Measurements from ENCODE around the gene HDAC7.

Gene HDAC7

GRCh38 chr12:47775100-47775911, 44.4 kb downstream of the HDAC7 start:
- ChIA-PET CTCF (interaction anchor here (0.7 to 49.5 kb wide), 9 partner anchors 7 to 63 kb away, joined by 3 to 1391 read pairs (median 22); partner anchors contain the start of genes ENDOU, RAPGEF3 and RPAP3), POLR2A (interaction anchor here (1.0 to 1.7 kb wide), 3 partner anchors 17 to 42 kb away, joined by 3 to 4 read pairs (median 4); partner anchors contain the start of gene RAPGEF3)
- no peaks in the 10 kb centered on the region for H3K9me3 ChIP-seq (ENCODE audit: control extremely low read depth in 1 of 5, control insufficient read depth in 4 of 5, insufficient read depth in 2 of 5, low read depth in 1 of 5, low read length in 4 of 5)
- H3K27ac ChIP-seq (ENCODE audit: insufficient read depth in 1 of 2, low read depth in 1 of 2, low read length in 2 of 2, poor library complexity in 1 of 2, severe bottlenecking in 2 of 2): peak overlapping the region in 1 of 2 experiments; percentile 77
- H3K4me3 ChIP-seq (ENCODE audit: control insufficient read depth in 1 of 7, extremely low read depth in 1 of 7, insufficient read depth in 4 of 7, low read depth in 2 of 7, low read length in 6 of 7): peak overlapping the region in 5 of 7 experiments; percentile 8 to 82 (median 50)
- no peaks in the 10 kb centered on the region for H3K27me3 ChIP-seq (replicated peaks in 2 of 5; ENCODE audit: control insufficient read depth in 4 of 5, insufficient read depth in 5 of 5, low read length in 4 of 5)
- peak; percentile 92 to 98 (median 98) for DNase-seq
- H3K4me1 ChIP-seq (ENCODE audit: control extremely low read depth in 1 of 4, control insufficient read depth in 4 of 4, insufficient read depth in 4 of 4, low read length in 3 of 4): peaks cover 17 to 68% (median 65%) of the 10 kb centered on the region in 4 experiments
- WGBS (ENCODE audit: insufficient coverage): 42% methylated on average over 8 of the region's 10 CpGs
- H3K36me3 ChIP-seq (ENCODE audit: control insufficient read depth in 4 of 4, insufficient read depth in 4 of 4, low read length in 3 of 4): peaks cover 0 to 7% (median 2%) of the 10 kb centered on the region in 4 experiments

DNA sequence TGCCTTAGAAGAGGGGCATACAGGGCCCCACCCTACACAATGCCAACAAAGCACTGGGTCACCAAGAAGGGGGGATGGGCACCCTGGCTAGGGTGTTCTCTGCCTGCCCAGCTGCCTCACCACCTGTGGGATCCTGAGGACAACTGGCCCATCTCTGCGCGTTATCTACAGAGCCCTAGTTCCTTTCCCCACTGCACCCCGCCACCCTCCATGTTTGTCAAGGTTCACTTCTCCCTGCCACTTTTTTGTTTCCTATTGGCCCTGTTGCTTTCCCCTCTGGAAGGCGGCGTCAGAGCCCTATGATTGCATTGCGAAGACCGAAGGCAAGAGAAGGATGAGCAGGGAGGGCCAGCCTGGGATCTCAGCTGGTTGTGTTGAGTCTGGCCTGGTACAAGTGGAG, 45.0 kb downstream of the HDAC7 start:
- no peak for DNase-seq
- Histone ChIP-seq H3K27me3 (replicated peaks in 2 of 5; ENCODE audit: control insufficient read depth in 4 of 5, insufficient read depth in 5 of 5, low read length in 4 of 5) (no peaks in the 10 kb centered on the region), H3K27ac (ENCODE audit: insufficient read depth in 1 of 2, low read depth in 1 of 2, low read length in 2 of 2, poor library complexity in 1 of 2, severe bottlenecking in 2 of 2) (peak overlapping the region in 1 of 2 experiments; percentile 77), H3K4me1 (ENCODE audit: control extremely low read depth in 1 of 4, control insufficient read depth in 4 of 4, insufficient read depth in 4 of 4, low read length in 3 of 4) (peaks cover 17 to 73% (median 67%) of the 10 kb centered on the region in 4 experiments), H3K36me3 (ENCODE audit: control insufficient read depth in 4 of 4, insufficient read depth in 4 of 4, low read length in 3 of 4) (peaks cover 0 to under 1% (median 0%) of the 10 kb centered on the region in 4 experiments), H3K9me3 (ENCODE audit: control extremely low read depth in 1 of 5, control insufficient read depth in 4 of 5, insufficient read depth in 2 of 5, low read depth in 1 of 5, low read length in 4 of 5) (no peaks in the 10 kb centered on the region), H3K4me3 (ENCODE audit: control insufficient read depth in 1 of 7, extremely low read depth in 1 of 7, insufficient read depth in 4 of 7, low read depth in 2 of 7, low read length in 6 of 7) (peak overlapping the region in 4 of 7 experiments; percentile 8 to 82 (median 52))
- CTCF ChIA-PET: interaction anchor here (5.2 to 49.5 kb wide), 5 partner anchors 6 to 64 kb away, joined by 22 to 1391 read pairs (median 664); partner anchors contain the start of genes ENDOU, RAPGEF3 and RPAP3
- POLR2A ChIA-PET: interaction anchor here (1.5 kb wide), 1 partner anchor 17 kb away, joined by 4 read pairs; the partner anchor contains the start of gene RAPGEF3
- 83% methylated on average over 5 of the region's 7 CpGs for WGBS (ENCODE audit: insufficient coverage)

DNA sequence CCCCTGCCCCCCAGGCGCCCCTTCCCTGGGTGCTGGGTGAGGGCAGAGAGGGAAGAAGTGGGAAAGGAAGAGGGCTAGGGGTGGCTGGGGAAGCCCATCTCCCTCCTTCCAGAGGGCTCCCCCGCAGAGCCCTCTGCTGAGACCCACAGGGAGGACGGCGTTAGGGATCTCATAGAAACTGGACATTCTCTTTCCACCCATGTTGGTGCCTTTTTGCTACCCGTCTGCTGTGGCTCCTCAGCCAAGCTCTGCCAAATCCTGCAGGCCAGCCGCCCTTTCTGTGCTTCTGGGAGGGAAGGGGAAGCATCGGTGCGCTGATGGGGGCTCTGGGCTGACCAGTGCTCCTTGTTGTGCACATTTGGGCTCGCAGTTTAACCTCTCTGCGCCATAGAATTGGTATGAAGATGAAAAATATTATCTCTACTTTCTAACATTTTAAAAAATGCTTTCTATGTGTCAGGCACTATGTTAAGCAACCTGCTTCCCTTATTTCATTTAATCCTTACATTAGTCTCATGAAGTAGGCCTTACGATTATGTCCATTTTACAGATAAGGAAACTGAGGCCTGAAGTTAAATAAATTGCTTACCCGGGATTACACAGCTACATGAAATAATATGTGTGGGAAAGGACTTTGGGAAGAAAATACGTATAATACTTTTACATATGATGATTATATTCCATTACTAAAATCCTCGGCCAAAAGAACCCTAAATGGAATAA, 45.7 kb downstream of the HDAC7 start:
- Histone ChIP-seq H3K4me1 (ENCODE audit: control extremely low read depth in 1 of 4, control insufficient read depth in 4 of 4, insufficient read depth in 4 of 4, low read length in 3 of 4) (peaks cover 17 to 71% (median 64%) of the 10 kb centered on the region in 4 experiments), H3K27me3 (replicated peaks in 2 of 5; ENCODE audit: control insufficient read depth in 4 of 5, insufficient read depth in 5 of 5, low read length in 4 of 5) (no peaks in the 10 kb centered on the region), H3K27ac (ENCODE audit: insufficient read depth in 1 of 2, low read depth in 1 of 2, low read length in 2 of 2, poor library complexity in 1 of 2, severe bottlenecking in 2 of 2) (peak overlapping the region in 1 of 2 experiments; percentile 77), H3K36me3 (ENCODE audit: control insufficient read depth in 4 of 4, insufficient read depth in 4 of 4, low read length in 3 of 4) (no peaks in the 10 kb centered on the region), H3K9me3 (ENCODE audit: control extremely low read depth in 1 of 5, control insufficient read depth in 4 of 5, insufficient read depth in 2 of 5, low read depth in 1 of 5, low read length in 4 of 5) (no peaks in the 10 kb centered on the region), H3K4me3 (ENCODE audit: control insufficient read depth in 1 of 7, extremely low read depth in 1 of 7, insufficient read depth in 4 of 7, low read depth in 2 of 7, low read length in 6 of 7) (peak overlapping the region; percentile 62 to 85 (median 80))
- ChIA-PET POLR2A (interaction anchor here (0.9 kb wide), 1 partner anchor 68 kb away, joined by 3 read pairs; the partner anchor contains the start of gene RPAP3), CTCF (interaction anchor here (0.9 to 49.5 kb wide), 7 partner anchors 6 to 64 kb away, joined by 3 to 1391 read pairs (median 122); partner anchors contain the start of genes ENDOU, RAPGEF3 and RPAP3)
- peak in 1 of 3 donors; percentile 31 for DNase-seq
- 38% methylated on average over 5 of the region's 14 CpGs for WGBS (ENCODE audit: insufficient coverage)

DNA sequence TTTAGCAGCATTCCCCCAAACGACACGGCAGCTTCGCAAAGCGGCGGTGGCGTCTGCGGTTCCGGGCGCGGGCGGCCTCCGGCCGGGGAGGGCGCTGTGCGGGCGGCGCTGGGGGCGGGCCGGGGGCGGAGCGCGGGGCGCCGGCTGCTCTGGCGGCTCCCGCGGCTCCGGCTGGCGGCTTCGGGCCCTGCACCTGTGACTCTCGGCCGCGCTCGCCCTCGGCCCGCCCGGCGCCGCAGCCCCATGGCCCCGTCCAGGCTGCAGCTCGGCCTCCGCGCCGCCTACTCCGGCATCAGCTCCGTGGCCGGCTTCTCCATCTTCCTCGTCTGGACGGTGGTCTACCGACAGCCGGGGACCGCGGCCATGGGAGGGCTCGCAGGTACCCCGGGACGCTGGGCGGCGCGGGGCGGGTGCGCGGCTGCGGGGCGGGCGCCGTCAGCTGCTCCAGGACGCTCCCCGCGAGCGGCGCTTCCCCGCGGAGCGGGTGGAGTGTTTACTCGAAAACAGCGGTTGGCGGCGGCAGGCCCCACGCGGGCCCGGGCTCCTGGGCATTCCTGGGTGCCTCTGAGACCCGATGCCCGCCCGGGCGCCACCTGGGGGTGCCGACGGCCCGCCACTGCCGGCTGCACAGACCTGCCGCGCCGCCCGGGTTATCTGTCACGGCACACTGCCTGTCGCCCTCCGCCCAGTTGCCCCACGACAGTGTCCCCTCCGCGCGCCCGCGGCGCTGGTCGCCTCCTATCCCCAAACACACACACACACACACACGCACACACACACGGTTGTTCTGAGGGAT, 46.4 kb downstream of the HDAC7 start, which contains the start of gene SLC48A1:
Gene SLC48A1, plus strand, starts transcription at position 177 of the 796 bp plus-strand sequence. Its CDS starts 67 bp downstream, at position 244.
- ChIA-PET POLR2A (interaction anchor here (0.7 to 1.0 kb wide), 5 partner anchors 15 to 490 kb away, joined by 3 to 7 read pairs (median 3); partner anchors contain the start of genes RAPGEF3 and RPAP3), CTCF (interaction anchor here (0.8 to 29.0 kb wide), 6 partner anchors 9 to 56 kb away, joined by 3 to 1109 read pairs (median 14); partner anchors contain the start of genes ENDOU, RAPGEF3 and RPAP3)
- peaks cover 14 to 63% (median 56%) of the 10 kb centered on the region in 4 experiments for H3K4me1 ChIP-seq (ENCODE audit: control extremely low read depth in 1 of 4, control insufficient read depth in 4 of 4, insufficient read depth in 4 of 4, low read length in 3 of 4)
- DNase-seq: peak; percentile 65 to 81 (median 73)
- H3K36me3 ChIP-seq (ENCODE audit: control insufficient read depth in 4 of 4, insufficient read depth in 4 of 4, low read length in 3 of 4): no peaks in the 10 kb centered on the region
- H3K4me3 ChIP-seq (ENCODE audit: control insufficient read depth in 1 of 7, extremely low read depth in 1 of 7, insufficient read depth in 4 of 7, low read depth in 2 of 7, low read length in 6 of 7): peak within 1 kb of the TSS; percentile 62 to 85 (median 80)
- H3K9me3 ChIP-seq (ENCODE audit: control extremely low read depth in 1 of 5, control insufficient read depth in 4 of 5, insufficient read depth in 2 of 5, low read depth in 1 of 5, low read length in 4 of 5): no peaks in the 10 kb centered on the region
- no peaks in the 10 kb centered on the region for H3K27me3 ChIP-seq (replicated peaks in 2 of 5; ENCODE audit: control insufficient read depth in 4 of 5, insufficient read depth in 5 of 5, low read length in 4 of 5)
- peak within 1 kb of the TSS in 1 of 2 experiments; percentile 77 for H3K27ac ChIP-seq (ENCODE audit: insufficient read depth in 1 of 2, low read depth in 1 of 2, low read length in 2 of 2, poor library complexity in 1 of 2, severe bottlenecking in 2 of 2)
- under 1% methylated on average over 64 of the region's 106 CpGs for WGBS (ENCODE audit: insufficient coverage)

GRCh38 chr12:47772738-47773061, 47.0 kb downstream of the HDAC7 start:
- no peaks in the 10 kb centered on the region for H3K27me3 ChIP-seq (replicated peaks in 2 of 5; ENCODE audit: control insufficient read depth in 4 of 5, insufficient read depth in 5 of 5, low read length in 4 of 5)
- no peaks in the 10 kb centered on the region for H3K36me3 ChIP-seq (ENCODE audit: control insufficient read depth in 4 of 4, insufficient read depth in 4 of 4, low read length in 3 of 4)
- 7% methylated on average over 11 of the region's 17 CpGs for WGBS (ENCODE audit: insufficient coverage)
- ChIA-PET CTCF (interaction anchor here (0.8 to 29.0 kb wide), 5 partner anchors 13 to 56 kb away, joined by 3 to 1109 read pairs (median 22); partner anchors contain the start of genes ENDOU, RAPGEF3 and RPAP3), POLR2A (interaction anchor here (0.8 to 1.0 kb wide), 4 partner anchors 14 to 489 kb away, joined by 3 to 5 read pairs (median 3); partner anchors contain the start of genes RAPGEF3 and RPAP3)
- no peaks in the 10 kb centered on the region for H3K9me3 ChIP-seq (ENCODE audit: control extremely low read depth in 1 of 5, control insufficient read depth in 4 of 5, insufficient read depth in 2 of 5, low read depth in 1 of 5, low read length in 4 of 5)
- H3K4me3 ChIP-seq (ENCODE audit: control insufficient read depth in 1 of 7, extremely low read depth in 1 of 7, insufficient read depth in 4 of 7, low read depth in 2 of 7, low read length in 6 of 7): peak overlapping the region; percentile 15 to 85 (median 80)
- H3K4me1 ChIP-seq (ENCODE audit: control extremely low read depth in 1 of 4, control insufficient read depth in 4 of 4, insufficient read depth in 4 of 4, low read length in 3 of 4): peaks cover 14 to 58% (median 51%) of the 10 kb centered on the region in 4 experiments
- DNase-seq: no peak
- peak overlapping the region in 1 of 2 experiments; percentile 20 for H3K27ac ChIP-seq (ENCODE audit: insufficient read depth in 1 of 2, low read depth in 1 of 2, low read length in 2 of 2, poor library complexity in 1 of 2, severe bottlenecking in 2 of 2)
